Testis (tissue), 2 donors: ENCODE results near the gene ZNF462.

ENCODE experiments used
- CTCF ChIP-seq, 3 experiments: fragments of 450-650 bp in 2 of 3; fragments of 200-600 bp in 1 of 3; sonication (generic) in 1 of 3; IDR thresholded peaks; one replicate each; pipeline ENCODE4 v1.5.1; 2016 to 2019; ENCODE audit warnings: antibody characterized with exemption in 3 of 3, mild to moderate bottlenecking in 2 of 3, moderate library complexity in 1 of 3
- POLR2A ChIP-seq: fragments of 450-650 bp; IDR thresholded peaks from one replicate; pipeline ENCODE4 v1.6.1; 2017; ENCODE audit warnings: antibody characterized with exemption, mild to moderate bottlenecking, moderate library complexity

GRCh38 chr9:106970976-106971457, 108.1 kb downstream of the ZNF462 start:
- TF ChIP-seq POLR2A (no peak), CTCF (IDR thresholded peaks at IDR 0.05) (no peak)
